Measurements from ENCODE around the gene SRPK3.

SRPK3 gene

GRCh38 chrX:153776120-153776599 is 4.7 kb upstream of the SRPK3 start:
- H3K4me2 ChIP-seq (ENCODE audit: insufficient read depth, low read length): no peak overlapping the region
- no peak overlapping the region for H3K27ac ChIP-seq (ENCODE audit: low read length)
- no peak overlapping the region for H2AFZ ChIP-seq (ENCODE audit: low read depth, low read length)
- H4K20me1 ChIP-seq (ENCODE audit: insufficient read depth, low read length): no peaks in the 10 kb centered on the region
- no peaks in the 10 kb centered on the region for H3K9me3 ChIP-seq (ENCODE audit: insufficient read depth, low read length, severe bottlenecking)
- ATAC-seq (ENCODE audit: insufficient read depth, low read depth): no peak
- H3K9ac ChIP-seq (ENCODE audit: low read depth, low read length): no peak overlapping the region
- no peaks in the 10 kb centered on the region for H3K4me1 ChIP-seq (ENCODE audit: insufficient read depth, low read length)
- TF ChIP-seq CTCF (IDR thresholded peaks at IDR 0.05; ENCODE audit: borderline replicate concordance, extremely low read depth, low read length, poor library complexity, severe bottlenecking): no peak
- DNase-seq: no peak
- H3K36me3 ChIP-seq (ENCODE audit: insufficient read depth, low read length): no peaks in the 10 kb centered on the region
- no peaks in the 10 kb centered on the region for H3K79me2 ChIP-seq (ENCODE audit: insufficient read depth, low read length)
- no peaks in the 10 kb centered on the region for H3K27me3 ChIP-seq (ENCODE audit: insufficient read depth, low read length, poor library complexity)
- no peak overlapping the region for H3K4me3 ChIP-seq (ENCODE audit: low read depth in 1 of 2, low read length in 2 of 2)

DNA sequence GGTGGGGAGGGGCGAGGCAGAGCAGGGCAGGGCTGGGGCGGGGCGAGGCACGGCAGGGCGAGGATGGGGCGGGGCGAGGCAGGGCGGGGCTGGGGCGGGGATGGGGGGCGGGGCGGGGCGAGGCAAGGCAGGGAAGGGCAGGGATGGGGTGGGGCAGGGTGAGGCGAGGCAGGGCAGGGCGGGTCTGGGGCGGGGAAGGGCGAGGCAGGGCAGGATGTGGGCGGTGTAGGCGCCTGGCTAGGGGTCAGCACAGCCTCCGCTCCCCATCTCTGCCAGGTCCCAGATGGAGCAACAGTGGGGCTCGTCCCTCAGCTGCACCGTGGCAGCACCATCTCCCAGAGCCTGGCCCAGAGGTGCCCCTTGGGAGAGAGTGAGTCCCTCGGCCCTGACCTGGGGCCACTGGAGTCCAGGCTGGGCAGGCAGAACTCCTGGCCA is 4.2 kb upstream of the SRPK3 start:
- ATAC-seq (ENCODE audit: insufficient read depth, low read depth) (no peak), DNase-seq (no peak)
- no peak overlapping the region for H3K27ac ChIP-seq (ENCODE audit: low read length)
- H4K20me1 ChIP-seq (ENCODE audit: insufficient read depth, low read length): no peaks in the 10 kb centered on the region
- no peaks in the 10 kb centered on the region for H3K4me1 ChIP-seq (ENCODE audit: insufficient read depth, low read length)
- H3K79me2 ChIP-seq (ENCODE audit: insufficient read depth, low read length): no peaks in the 10 kb centered on the region
- no peaks in the 10 kb centered on the region for H3K27me3 ChIP-seq (ENCODE audit: insufficient read depth, low read length, poor library complexity)
- no peak for TF ChIP-seq CTCF (IDR thresholded peaks at IDR 0.05; ENCODE audit: borderline replicate concordance, extremely low read depth, low read length, poor library complexity, severe bottlenecking)
- TF ChIP-seq EZH2 (IDR thresholded peaks at IDR 0.05; ENCODE audit: borderline replicate concordance, low read depth, low read length, severe bottlenecking): no peak
- no peaks in the 10 kb centered on the region for H3K36me3 ChIP-seq (ENCODE audit: insufficient read depth, low read length)
- no peak overlapping the region for H2AFZ ChIP-seq (ENCODE audit: low read depth, low read length)
- no peak overlapping the region for H3K4me2 ChIP-seq (ENCODE audit: insufficient read depth, low read length)
- H3K4me3 ChIP-seq (ENCODE audit: low read depth in 1 of 2, low read length in 2 of 2): no peak overlapping the region
- no peaks in the 10 kb centered on the region for H3K9me3 ChIP-seq (ENCODE audit: insufficient read depth, low read length, severe bottlenecking)
- H3K9ac ChIP-seq (ENCODE audit: low read depth, low read length): no peak overlapping the region

DNA sequence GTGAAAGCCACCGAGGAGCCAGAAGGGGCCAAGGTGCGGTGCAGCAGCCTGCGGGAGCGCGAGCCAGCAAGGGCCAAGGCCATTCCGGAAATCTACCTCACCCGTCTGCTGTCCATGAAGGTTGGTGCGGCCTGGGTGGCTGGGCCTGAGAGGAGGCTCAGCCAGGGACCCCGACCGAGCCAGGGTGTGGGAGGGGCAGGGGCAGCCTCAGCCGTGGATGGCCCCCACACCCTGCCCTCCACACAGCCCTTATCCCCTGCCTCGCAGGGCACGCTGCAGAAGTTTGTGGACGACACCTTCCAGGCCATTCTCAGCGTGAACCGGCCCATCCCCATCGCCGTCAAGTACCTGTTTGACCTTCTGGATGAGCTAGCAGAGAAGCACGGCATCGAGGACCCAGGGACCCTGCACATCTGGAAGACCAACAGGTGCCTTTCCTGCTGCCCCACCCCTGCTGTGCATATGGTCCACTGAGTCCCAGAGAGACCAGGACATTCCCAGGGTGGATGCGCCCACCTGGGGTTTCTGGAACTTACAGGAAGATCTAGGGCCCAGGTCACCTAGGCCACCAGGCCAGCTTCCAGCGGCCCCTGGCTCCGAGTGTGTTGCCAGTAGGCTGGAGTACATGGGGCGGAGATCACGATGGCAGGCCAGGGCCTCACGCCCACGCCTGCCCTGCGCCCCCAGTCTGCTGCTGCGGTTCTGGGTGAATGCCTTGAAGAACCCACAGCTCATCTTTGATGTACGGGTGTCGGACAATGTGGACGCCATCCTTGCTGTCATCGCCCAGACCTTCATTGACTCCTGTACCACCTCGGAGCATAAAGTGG is 3.4 kb upstream of the SRPK3 start:
- H3K27ac ChIP-seq (ENCODE audit: low read length): no peak overlapping the region
- DNase-seq (no peak), ATAC-seq (ENCODE audit: insufficient read depth, low read depth) (no peak)
- H3K4me1 ChIP-seq (ENCODE audit: insufficient read depth, low read length): no peaks in the 10 kb centered on the region
- H4K20me1 ChIP-seq (ENCODE audit: insufficient read depth, low read length): no peaks in the 10 kb centered on the region
- H2AFZ ChIP-seq (ENCODE audit: low read depth, low read length): no peak overlapping the region
- H3K4me2 ChIP-seq (ENCODE audit: insufficient read depth, low read length): no peak overlapping the region
- no peak overlapping the region for H3K9ac ChIP-seq (ENCODE audit: low read depth, low read length)
- H3K27me3 ChIP-seq (ENCODE audit: insufficient read depth, low read length, poor library complexity): no peaks in the 10 kb centered on the region
- TF ChIP-seq EZH2 (IDR thresholded peaks at IDR 0.05; ENCODE audit: borderline replicate concordance, low read depth, low read length, severe bottlenecking): no peak
- no peak for TF ChIP-seq CTCF (IDR thresholded peaks at IDR 0.05; ENCODE audit: borderline replicate concordance, extremely low read depth, low read length, poor library complexity, severe bottlenecking)
- no peak overlapping the region for H3K4me3 ChIP-seq (ENCODE audit: low read depth in 1 of 2, low read length in 2 of 2)
- no peaks in the 10 kb centered on the region for H3K79me2 ChIP-seq (ENCODE audit: insufficient read depth, low read length)
- H3K36me3 ChIP-seq (ENCODE audit: insufficient read depth, low read length): no peaks in the 10 kb centered on the region
- no peaks in the 10 kb centered on the region for H3K9me3 ChIP-seq (ENCODE audit: insufficient read depth, low read length, severe bottlenecking)
